ENCODE data around the gene BMAL1.
A peak's percentile ranks its signal among the peaks of the same experiment; 100 is the strongest.

The BMAL1 gene

GRCh38 chr11:13318498-13319295 lies 41.1 kb downstream of the BMAL1 start:
- DNase-seq = peak; percentile 44

GRCh38 chr11:13320688-13321087 lies 43.1 kb downstream of the BMAL1 start:
- no peak for DNase-seq

- DNase-seq = no peak
These were observed 43.8 kb downstream of the BMAL1 start for GRCh38 chr11:13321431-13321830.

GRCh38 chr11:13324141-13324540 lies 46.6 kb downstream of the BMAL1 start:
- no peak for DNase-seq

- no peak for DNase-seq
These were observed 47.1 kb downstream of the BMAL1 start for GRCh38 chr11:13324709-13325108.

DNA sequence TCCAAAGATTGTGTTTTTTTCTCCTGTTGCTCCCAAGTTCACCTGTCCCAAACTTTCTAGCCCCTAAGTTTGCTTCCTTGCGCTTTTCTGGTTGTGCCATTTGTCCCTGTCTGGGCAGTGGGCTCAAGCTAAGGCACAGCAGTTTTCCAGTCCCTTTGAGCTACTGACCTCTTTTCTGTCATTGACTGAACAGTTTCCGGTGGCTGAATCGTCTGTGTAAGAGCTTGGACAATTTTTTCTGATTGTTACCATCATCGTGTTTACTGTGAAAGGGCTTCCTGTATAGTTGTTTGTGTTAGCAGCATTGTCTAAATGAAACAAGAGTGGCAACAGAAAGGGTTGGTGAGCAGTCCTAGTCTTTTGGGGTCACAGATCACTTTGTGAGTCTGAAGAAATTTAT lies 49.8 kb downstream of the BMAL1 start:
- DNase-seq = no peak

DNA sequence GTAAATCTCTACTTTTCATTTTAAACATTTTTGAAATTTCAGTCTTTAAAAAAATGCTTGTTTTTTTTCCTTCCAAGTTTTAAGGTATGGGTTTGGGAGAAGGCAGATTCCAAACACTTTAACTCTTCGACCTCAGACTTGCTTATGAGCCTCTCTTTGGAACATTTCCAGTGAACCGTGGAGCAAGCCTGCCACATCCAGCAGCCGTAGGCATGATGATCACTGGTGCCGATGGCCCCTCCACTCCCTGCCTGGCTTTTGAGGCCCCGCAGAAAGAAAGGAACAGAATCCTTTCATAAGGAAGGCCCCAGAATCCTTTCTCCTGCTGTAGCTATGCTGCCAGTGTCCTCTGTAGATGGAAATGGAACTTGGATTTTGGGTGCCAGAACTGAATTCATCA lies 50.7 kb downstream of the BMAL1 start:
- DNase-seq = no peak

GRCh38 chr11:13329670-13330356 lies 52.2 kb downstream of the BMAL1 start:
- DNase-seq = no peak

DNA sequence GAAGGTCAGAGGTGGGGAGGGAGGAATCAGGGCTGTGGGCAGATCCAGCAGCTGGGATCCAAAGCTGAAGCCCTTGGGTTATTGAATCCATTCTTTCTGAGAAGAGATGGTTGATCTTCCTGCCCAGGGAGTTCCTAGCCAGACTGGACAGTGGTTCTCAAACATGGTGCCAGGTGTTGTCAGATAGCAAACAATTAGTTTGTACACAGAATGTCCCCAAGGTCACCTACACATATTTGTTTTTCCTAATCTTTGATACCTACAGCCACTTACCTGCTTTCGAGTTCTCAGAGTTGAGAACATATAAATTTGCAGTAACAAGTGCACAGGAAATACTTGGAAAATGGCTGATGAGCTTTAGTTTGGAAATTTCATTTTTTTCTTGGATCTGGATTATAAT lies 54.5 kb downstream of the BMAL1 start:
- no peak for DNase-seq

DNA sequence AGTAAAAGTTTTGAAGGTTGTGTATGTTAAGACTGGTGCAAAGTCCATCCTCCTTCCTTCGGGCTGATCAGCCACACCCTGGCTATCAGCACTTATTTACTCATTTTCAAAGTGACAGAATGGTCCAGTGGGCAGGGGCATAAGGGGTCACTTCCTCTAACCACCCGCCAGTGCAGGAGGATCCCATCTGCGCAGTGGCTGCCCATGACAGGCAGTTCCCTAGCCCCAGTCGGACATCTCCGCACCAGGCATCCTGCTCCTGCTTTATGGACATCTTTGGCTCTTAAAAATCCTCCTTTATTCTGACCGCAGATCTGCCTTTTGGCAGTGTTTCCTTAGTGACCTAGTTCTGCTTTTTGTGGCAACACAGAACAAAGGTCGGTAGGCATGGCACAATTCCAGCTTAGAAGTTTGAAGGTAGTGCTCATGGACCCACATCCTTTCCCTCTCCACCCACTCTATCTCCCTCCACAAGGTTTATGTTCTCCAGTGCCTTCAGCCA lies 55.9 kb downstream of the BMAL1 start:
- DNase-seq = peak; percentile 73

- DNase-seq = peak; percentile 24
These were observed 56.6 kb downstream of the BMAL1 start for GRCh38 chr11:13334034-13334786.

- peak; percentile 76 for DNase-seq
These were observed 57.7 kb downstream of the BMAL1 start for GRCh38 chr11:13335319-13335718.

GRCh38 chr11:13336246-13336878 lies 58.8 kb downstream of the BMAL1 start:
- DNase-seq = no peak

DNA sequence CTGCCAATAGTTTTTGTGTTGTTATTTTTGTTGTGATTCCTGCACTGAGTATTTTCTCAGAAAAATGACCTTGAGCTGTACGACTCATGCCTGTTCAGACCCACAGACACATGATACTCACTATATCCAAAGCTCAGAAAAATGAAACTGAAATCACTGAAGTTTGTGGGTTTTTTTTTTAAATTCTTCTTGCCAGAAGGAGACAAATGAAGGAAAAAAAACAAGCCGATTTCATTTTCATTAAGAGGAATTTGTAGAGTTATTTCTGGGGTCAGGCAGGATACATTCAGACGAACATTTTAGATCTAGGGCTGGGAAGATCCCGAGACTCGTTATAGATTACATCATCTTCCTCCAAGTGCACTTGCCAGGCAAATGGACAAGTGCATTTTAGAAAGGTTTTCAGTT lies 60.4 kb downstream of the BMAL1 start:
- DNase-seq = peak; percentile 80

DNA sequence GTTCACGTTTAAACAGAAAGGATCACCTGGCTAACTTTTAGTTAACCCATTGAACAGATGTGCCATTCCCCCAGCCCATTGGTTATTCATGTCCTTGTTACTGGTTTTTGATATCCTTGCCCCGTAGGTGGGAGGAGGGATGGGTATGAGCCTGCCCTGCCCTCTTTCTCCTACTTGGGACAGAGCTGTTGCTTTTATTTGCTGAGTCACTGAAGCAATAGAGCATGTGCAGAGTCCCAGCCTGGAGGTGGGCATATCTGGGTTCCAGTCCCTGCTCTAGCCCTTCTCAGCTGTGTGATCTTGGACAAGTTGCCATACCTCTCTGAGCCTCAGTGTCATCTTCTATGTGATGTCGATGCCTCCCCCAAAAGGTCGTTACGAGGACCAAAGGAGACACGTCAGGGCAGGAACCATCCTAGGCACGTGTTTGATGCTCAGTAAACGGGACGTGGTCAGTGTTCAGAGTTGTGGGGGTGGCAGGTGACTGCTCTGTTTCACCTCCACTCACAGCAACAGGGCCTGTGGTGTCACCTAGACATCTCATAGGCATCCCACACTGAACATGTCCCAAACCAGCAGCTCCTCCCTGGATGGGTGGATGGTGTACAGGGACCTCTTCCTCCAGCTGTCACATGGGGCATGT lies 61.0 kb downstream of the BMAL1 start:
- DNase-seq = peak; percentile 55

- DNase-seq = peak; percentile 23
These were observed 61.9 kb downstream of the BMAL1 start for GRCh38 chr11:13339195-13340153.

GRCh38 chr11:13341026-13341425 lies 63.4 kb downstream of the BMAL1 start:
- DNase-seq = peak; percentile 27

- no peak for DNase-seq
These were observed 65.5 kb downstream of the BMAL1 start for GRCh38 chr11:13343067-13343466.

- DNase-seq = peak; percentile 68
These were observed 66.5 kb downstream of the BMAL1 start for GRCh38 chr11:13343931-13344717.

GRCh38 chr11:13344818-13345217 lies 67.2 kb downstream of the BMAL1 start:
- no peak for DNase-seq

All from inflammatory macrophage treated with lipopolysaccharide for 4 hours (primary cell).